Stimulated activated memory B cell treated with anti-CD40 and anti-IgM and Interleukin-4, amounts not matched to agents 10 μg/mL and 1 μg/mL and 100 μg/mL, for 72 hours (primary cell): ENCODE data around the gene SAMD4A.

ENCODE experiments used
- ATAC-seq: fragments of 150-1000 bp; cut with Tn5 transposase; 2 replicates; pipeline ENCODE4 v1.10.0; 2021
- H3K27ac Mint-ChIP-seq: one replicate; pipeline ENCODE4 v1.8.0; 2022; ENCODE audit warnings: mild to moderate bottlenecking, mixed read lengths
- H3K27me3 Mint-ChIP-seq: one replicate; pipeline ENCODE4 v1.8.0; 2022; ENCODE audit warnings: mixed read lengths
- H3K36me3 Mint-ChIP-seq: one replicate; pipeline ENCODE4 v1.8.0; 2022; ENCODE audit warnings: mixed read lengths
- H3K4me1 Mint-ChIP-seq: one replicate; pipeline ENCODE4 v1.8.0; 2022; ENCODE audit warnings: mixed read lengths
- H3K4me3 Mint-ChIP-seq: one replicate; pipeline ENCODE4 v1.8.0; 2022; ENCODE audit warnings: mild to moderate bottlenecking, moderate library complexity, mixed read lengths
- H3K9me3 Mint-ChIP-seq: one replicate; pipeline ENCODE4 v1.8.0; 2022; ENCODE audit warnings: mixed read lengths

SAMD4A gene

DNA sequence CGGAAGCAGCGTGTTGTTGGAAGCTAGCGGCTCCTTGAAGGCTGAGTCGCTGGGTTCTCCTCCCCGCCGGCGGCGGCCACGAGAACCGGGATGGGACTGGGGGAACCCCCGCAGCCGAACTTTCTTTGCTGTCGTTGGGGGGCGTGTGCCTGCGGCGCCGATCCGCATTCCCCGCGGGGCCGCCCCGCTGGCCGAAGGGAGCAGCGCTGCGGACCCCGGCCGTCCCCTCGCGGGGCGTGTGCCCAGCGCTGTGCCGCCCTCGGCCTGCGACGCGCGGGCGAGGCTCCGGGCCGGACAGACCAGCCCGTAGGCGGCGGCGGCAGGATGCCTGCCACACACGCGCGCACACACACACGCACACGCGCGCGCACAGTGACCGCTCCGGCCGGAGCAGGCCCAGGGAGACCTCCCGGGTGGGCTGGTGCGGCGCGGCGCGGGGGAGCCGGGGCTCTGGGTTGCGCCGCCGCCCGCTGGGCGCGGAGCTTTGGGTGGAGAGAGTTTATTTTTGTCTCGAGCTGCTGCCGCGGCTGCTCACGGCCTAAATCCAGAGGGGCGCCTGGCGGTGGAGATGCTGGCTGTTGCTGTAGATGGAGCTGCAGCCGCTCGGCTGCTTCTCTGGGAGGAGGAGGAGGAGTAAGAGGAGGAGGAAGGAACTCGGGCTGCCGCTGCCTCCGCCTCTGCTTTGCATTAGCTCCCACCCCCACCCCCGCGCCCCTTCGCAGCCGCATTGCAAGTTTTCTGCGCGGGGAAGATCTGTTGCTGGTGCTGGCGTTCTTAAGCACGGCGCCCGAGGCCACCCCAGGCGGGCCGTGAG, at the start of gene SAMD4A:
TSS of gene SAMD4A (plus strand) at position 719 of the 814 bp plus-strand sequence. CDS start 789 bp downstream, outside the sequence.
- no peaks in the 10 kb centered on the region for H3K27me3 Mint-ChIP-seq
- H3K27ac Mint-ChIP-seq, result peak within 1 kb of the TSS; percentile 99
- H3K4me3 Mint-ChIP-seq, result peak within 1 kb of the TSS; percentile 99
- no peaks in the 10 kb centered on the region for H3K9me3 Mint-ChIP-seq
- peak; percentile 65 for ATAC-seq
- H3K36me3 Mint-ChIP-seq, result no peaks in the 10 kb centered on the region
- peaks cover 31% of the 10 kb centered on the region for H3K4me1 Mint-ChIP-seq

DNA sequence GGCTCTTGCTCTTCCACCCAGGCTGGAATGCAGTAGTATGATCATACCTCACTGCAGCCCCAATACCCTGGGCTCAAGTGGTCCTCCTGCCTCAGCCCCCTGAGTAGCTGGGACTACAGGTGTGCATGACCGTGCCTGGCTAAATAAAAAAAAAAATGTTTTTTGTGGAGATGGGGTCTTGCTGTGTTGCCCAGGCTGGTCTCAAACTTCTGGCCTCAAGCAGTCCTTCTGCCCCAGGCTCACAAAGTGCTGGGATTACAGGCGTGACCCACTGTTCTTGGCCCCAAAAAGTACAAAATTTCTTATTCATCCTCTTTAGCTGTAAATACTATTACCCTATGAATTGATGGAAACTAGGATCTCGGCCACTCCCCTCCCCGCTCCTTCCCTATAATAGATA, 42.5 kb upstream of the SAMD4A start:
- H3K27ac Mint-ChIP-seq, result no peak overlapping the region
- no peaks in the 10 kb centered on the region for H3K27me3 Mint-ChIP-seq
- no peaks in the 10 kb centered on the region for H3K9me3 Mint-ChIP-seq
- H3K36me3 Mint-ChIP-seq, result peaks cover 37% of the 10 kb centered on the region
- H3K4me1 Mint-ChIP-seq, result no peaks in the 10 kb centered on the region
- no peak for ATAC-seq
- no peak overlapping the region for H3K4me3 Mint-ChIP-seq

DNA sequence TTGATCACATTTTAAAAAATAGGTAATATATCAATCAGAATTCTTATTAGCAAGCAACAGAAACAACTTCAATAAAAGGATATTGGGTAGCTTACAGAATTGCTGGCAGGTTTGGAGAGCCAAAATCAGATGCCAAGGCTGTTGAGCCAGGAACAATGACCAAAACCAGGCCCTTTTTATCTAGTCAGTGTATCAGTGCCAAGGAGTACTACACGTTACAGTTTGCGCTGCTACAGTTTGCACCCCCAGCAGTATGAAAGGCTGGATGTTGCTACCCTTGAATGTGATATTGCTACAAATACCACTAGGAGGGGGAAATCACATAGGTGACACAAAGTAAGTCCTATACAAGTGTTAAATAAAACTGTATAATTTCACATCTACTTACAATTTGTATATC, 38.0 kb upstream of the SAMD4A start:
- no peaks in the 10 kb centered on the region for H3K27me3 Mint-ChIP-seq
- no peaks in the 10 kb centered on the region for H3K9me3 Mint-ChIP-seq
- no peak overlapping the region for H3K4me3 Mint-ChIP-seq
- H3K36me3 Mint-ChIP-seq, result peaks cover 22% of the 10 kb centered on the region
- ATAC-seq, result no peak
- H3K4me1 Mint-ChIP-seq, result peaks cover 16% of the 10 kb centered on the region
- H3K27ac Mint-ChIP-seq, result no peak overlapping the region

- peaks cover 20% of the 10 kb centered on the region for H3K36me3 Mint-ChIP-seq
- H3K9me3 Mint-ChIP-seq, result no peaks in the 10 kb centered on the region
- no peak for ATAC-seq
- no peaks in the 10 kb centered on the region for H3K27me3 Mint-ChIP-seq
- no peak overlapping the region for H3K4me3 Mint-ChIP-seq
- no peak overlapping the region for H3K27ac Mint-ChIP-seq
- peaks cover 16% of the 10 kb centered on the region for H3K4me1 Mint-ChIP-seq
Measured at GRCh38 chr14:54529811-54530210, 37.1 kb upstream of the SAMD4A start.

DNA sequence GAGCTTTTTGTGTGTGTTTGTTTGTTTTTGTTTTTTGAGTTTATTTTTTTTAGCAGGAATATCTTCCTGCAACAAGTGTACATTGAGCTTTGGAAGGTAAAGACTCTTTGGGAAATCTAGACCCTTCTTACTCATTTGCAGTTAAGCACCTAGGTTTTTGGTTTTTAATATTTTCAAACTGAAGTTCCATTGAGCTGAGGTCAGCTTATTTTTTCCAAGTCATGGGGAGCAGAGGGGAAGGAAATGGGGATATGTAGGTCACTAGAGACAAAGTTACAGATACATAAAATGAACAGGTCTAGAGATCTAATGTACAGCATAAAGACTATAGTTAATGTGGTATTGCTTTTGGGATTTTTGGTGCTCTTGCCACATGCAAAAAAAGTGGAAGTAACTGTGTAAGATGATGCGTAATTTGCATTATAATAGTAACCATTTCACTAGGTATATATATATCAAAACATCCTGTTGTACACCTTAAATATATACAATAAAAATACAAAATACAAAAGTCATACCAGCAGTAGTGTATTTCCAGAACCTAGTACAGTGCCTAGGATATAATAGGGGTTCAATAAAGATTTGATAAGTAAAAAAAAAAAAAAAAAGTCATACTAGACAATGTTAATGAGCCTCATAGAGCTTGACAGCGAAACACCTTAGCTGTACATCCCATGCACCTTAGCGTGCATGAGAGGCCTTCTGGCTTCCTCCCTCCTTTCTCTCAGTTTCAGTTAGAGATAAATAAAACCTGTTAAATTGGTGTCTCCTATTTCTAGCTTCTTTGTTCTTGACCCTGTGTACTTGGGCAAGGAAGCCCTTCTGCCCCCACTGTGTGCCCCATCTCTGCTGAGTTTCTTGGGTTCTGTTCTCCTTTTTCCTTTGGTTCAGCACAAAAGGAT, 34.6 kb upstream of the SAMD4A start:
- H3K27ac Mint-ChIP-seq, result peak overlapping the region; percentile 51
- H3K27me3 Mint-ChIP-seq, result no peaks in the 10 kb centered on the region
- H3K9me3 Mint-ChIP-seq, result no peaks in the 10 kb centered on the region
- peak overlapping the region; percentile 24 for H3K4me3 Mint-ChIP-seq
- ATAC-seq, result peak; percentile 61
- peaks cover 16% of the 10 kb centered on the region for H3K4me1 Mint-ChIP-seq
- H3K36me3 Mint-ChIP-seq, result peaks cover 28% of the 10 kb centered on the region

- H3K4me1 Mint-ChIP-seq, result peaks cover 16% of the 10 kb centered on the region
- no peaks in the 10 kb centered on the region for H3K27me3 Mint-ChIP-seq
- H3K4me3 Mint-ChIP-seq, result no peak overlapping the region
- peak overlapping the region; percentile 51 for H3K27ac Mint-ChIP-seq
- peaks cover 23% of the 10 kb centered on the region for H3K36me3 Mint-ChIP-seq
- no peak for ATAC-seq
- H3K9me3 Mint-ChIP-seq, result no peaks in the 10 kb centered on the region
Measured at GRCh38 chr14:54533100-54533499, 33.8 kb upstream of the SAMD4A start.

DNA sequence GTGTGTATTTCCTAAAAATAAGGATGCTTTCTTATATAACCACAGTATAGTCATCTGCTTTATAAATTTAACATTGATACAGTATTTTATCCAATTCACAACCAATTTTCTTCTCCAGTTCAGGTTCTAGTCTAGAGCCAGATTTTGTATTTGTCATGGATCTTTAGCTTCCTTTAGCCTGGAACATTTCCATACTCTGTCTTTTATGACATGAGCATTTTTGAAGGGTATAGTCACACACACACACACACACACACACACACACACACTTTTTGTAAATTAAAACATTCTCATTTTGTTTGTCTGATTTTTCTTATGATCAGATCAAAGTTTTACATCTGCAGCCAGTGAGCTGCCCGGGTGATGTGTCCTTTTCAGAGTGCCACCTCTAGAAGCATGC, 31.8 kb upstream of the SAMD4A start:
- Mint-ChIP-seq H3K4me3 (no peak overlapping the region), H3K36me3 (peaks cover 30% of the 10 kb centered on the region)

GRCh38 chr14:54535646-54536045, 31.3 kb upstream of the SAMD4A start:
- Mint-ChIP-seq H3K4me1 (peaks cover 16% of the 10 kb centered on the region), H3K36me3 (peaks cover 35% of the 10 kb centered on the region), H3K4me3 (no peak overlapping the region), H3K9me3 (no peaks in the 10 kb centered on the region), H3K27me3 (no peaks in the 10 kb centered on the region), H3K27ac (no peak overlapping the region)
- no peak for ATAC-seq

More for the DNA sequence above, 31.8 kb upstream of the SAMD4A start:
- peaks cover 16% of the 10 kb centered on the region for H3K4me1 Mint-ChIP-seq
- ATAC-seq, result no peak
- H3K27ac Mint-ChIP-seq, result no peak overlapping the region
- H3K9me3 Mint-ChIP-seq, result no peaks in the 10 kb centered on the region
- H3K27me3 Mint-ChIP-seq, result no peaks in the 10 kb centered on the region

GRCh38 chr14:54537651-54538050, 29.3 kb upstream of the SAMD4A start:
- H3K9me3 Mint-ChIP-seq, result no peaks in the 10 kb centered on the region
- H3K4me1 Mint-ChIP-seq, result peaks cover 4% of the 10 kb centered on the region
- H3K27ac Mint-ChIP-seq, result no peak overlapping the region
- no peaks in the 10 kb centered on the region for H3K27me3 Mint-ChIP-seq
- peaks cover 39% of the 10 kb centered on the region for H3K36me3 Mint-ChIP-seq
- no peak overlapping the region for H3K4me3 Mint-ChIP-seq
- no peak for ATAC-seq

DNA sequence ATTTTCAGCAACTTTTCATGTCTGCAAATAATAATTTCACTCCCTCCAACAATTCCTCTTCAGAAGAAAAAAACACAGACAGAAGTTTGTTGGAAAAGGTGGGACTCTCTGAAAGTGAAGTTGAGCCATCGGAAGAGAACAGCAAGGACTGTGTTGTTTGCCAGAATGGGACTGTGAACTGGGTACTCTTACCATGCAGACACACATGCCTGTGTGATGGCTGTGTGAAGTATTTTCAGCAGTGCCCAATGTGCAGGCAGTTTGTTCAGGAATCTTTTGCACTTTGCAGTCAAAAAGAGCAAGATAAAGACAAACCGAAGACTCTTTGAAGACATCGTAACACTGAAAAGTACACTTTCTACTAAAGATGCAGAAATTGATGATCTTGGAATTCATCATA, 28.9 kb upstream of the SAMD4A start:
- H3K27me3 Mint-ChIP-seq, result no peaks in the 10 kb centered on the region
- H3K4me1 Mint-ChIP-seq, result peaks cover under 1% of the 10 kb centered on the region
- peaks cover 39% of the 10 kb centered on the region for H3K36me3 Mint-ChIP-seq
- no peaks in the 10 kb centered on the region for H3K9me3 Mint-ChIP-seq
- no peak for ATAC-seq
- H3K27ac Mint-ChIP-seq, result no peak overlapping the region
- H3K4me3 Mint-ChIP-seq, result no peak overlapping the region

GRCh38 chr14:54547583-54547982, 19.3 kb upstream of the SAMD4A start:
- no peak overlapping the region for H3K4me3 Mint-ChIP-seq
- H3K9me3 Mint-ChIP-seq, result no peaks in the 10 kb centered on the region
- H3K27me3 Mint-ChIP-seq, result no peaks in the 10 kb centered on the region
- ATAC-seq, result no peak
- H3K4me1 Mint-ChIP-seq, result no peaks in the 10 kb centered on the region
- no peaks in the 10 kb centered on the region for H3K36me3 Mint-ChIP-seq
- H3K27ac Mint-ChIP-seq, result no peak overlapping the region

DNA sequence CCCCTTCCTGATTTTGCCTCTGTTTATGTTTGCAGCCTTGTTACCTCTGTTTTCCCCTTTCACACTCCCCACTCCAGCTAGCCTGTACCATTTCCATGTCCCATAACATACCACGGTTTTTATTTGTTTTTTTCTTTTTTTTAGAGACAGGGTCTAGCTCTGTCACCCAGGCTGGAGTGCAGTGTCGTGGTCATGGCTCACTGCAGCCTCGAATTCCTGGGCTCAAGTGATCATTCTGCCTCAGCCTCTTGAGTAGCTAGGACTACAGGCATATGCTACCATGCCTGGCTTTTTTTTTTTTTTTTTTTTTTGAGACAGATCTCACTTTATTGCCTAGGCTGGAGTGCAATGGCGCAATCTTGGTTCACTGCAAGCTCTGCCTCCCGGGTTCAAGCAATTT, 18.4 kb upstream of the SAMD4A start:
- no peaks in the 10 kb centered on the region for H3K4me1 Mint-ChIP-seq
- no peaks in the 10 kb centered on the region for H3K9me3 Mint-ChIP-seq
- H3K4me3 Mint-ChIP-seq, result no peak overlapping the region
- H3K27me3 Mint-ChIP-seq, result no peaks in the 10 kb centered on the region
- ATAC-seq, result no peak
- no peaks in the 10 kb centered on the region for H3K36me3 Mint-ChIP-seq
- H3K27ac Mint-ChIP-seq, result no peak overlapping the region

GRCh38 chr14:54549862-54550261, 17.1 kb upstream of the SAMD4A start:
- Mint-ChIP-seq H3K4me1 (no peaks in the 10 kb centered on the region), H3K9me3 (no peaks in the 10 kb centered on the region), H3K4me3 (no peak overlapping the region), H3K27ac (no peak overlapping the region), H3K36me3 (no peaks in the 10 kb centered on the region), H3K27me3 (no peaks in the 10 kb centered on the region)
- ATAC-seq, result no peak

GRCh38 chr14:54550514-54550913, 16.4 kb upstream of the SAMD4A start:
- Mint-ChIP-seq H3K36me3 (no peaks in the 10 kb centered on the region), H3K27me3 (no peaks in the 10 kb centered on the region), H3K4me1 (no peaks in the 10 kb centered on the region), H3K9me3 (no peaks in the 10 kb centered on the region), H3K27ac (no peak overlapping the region), H3K4me3 (no peak overlapping the region)
- no peak for ATAC-seq

DNA sequence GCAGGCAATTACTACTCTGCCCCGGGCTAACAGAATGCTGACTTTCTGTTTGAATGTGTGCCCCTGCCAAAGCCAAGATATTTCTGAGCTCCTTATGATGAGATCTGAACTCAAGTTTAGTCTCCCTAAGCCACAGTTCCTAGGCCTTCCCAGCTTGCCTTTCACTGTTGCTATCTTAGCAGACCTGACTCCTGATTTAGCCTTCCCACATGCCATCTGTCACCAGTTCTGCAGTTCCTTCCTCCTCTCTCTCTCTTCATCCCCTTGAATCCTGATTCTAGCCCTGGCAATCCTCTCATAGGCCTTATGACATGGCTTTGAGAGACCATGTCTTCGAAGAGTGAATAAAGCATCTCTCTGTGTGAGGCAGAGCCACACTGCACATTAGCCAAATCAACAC, 12.5 kb upstream of the SAMD4A start:
- no peaks in the 10 kb centered on the region for H3K9me3 Mint-ChIP-seq
- no peaks in the 10 kb centered on the region for H3K36me3 Mint-ChIP-seq
- ATAC-seq, result no peak

More for the DNA sequence above, 12.5 kb upstream of the SAMD4A start:
- Mint-ChIP-seq H3K4me1 (no peaks in the 10 kb centered on the region), H3K27ac (no peak overlapping the region), H3K4me3 (no peak overlapping the region), H3K27me3 (no peaks in the 10 kb centered on the region)
